ENCODE measurements around the gene ETNK2. TPM values are rescaled to one million over a fixed set of nuclear protein-coding genes. Genes with fewer than 3 reads are reported as not detected.
A peak's percentile ranks its signal among the peaks of the same experiment; 100 is the strongest.

Gene ETNK2
- total and polyA plus RNA-seq, 2 of the 4 experiments (the other 2 are of a cell fraction): 18.9 to 26.0 TPM

GRCh38 chr1:204124639-204125038 is 27.2 kb downstream of the ETNK2 start:
- ChIA-PET POLR2A (ENCODE audit: unreplicated experiment) (no interaction called here), CTCF (interaction anchor here (0.6 to 7.8 kb wide), 2 partner anchors 254 to 1970 kb away, joined by 3 to 95 read pairs; no protein-coding TSS in a partner anchor)
- intact Hi-C loops (cut with micrococcal nuclease): no loop called here
- H3K56ac ChIP-seq (ENCODE audit: extremely low read depth, insufficient read depth, low read length): no peak overlapping the region
- H2AFZ ChIP-seq (replicated peaks; ENCODE audit: low read length, poor library complexity): no peak overlapping the region
- no peak overlapping the region for H3K4ac ChIP-seq (ENCODE audit: low read depth, low read length)
- H3K23ac ChIP-seq (ENCODE audit: low read depth, low read length): no peak overlapping the region
- ATAC-seq (ENCODE audit: low read depth) (no peak), DNase-seq (no peak)
- no peaks in the 10 kb centered on the region for H3K79me1 ChIP-seq (ENCODE audit: low read depth in 1 of 2, low read length in 2 of 2)
- H3K4me3 ChIP-seq (ENCODE audit: insufficient read depth, low read depth, low read length): no peak overlapping the region
- H3K4me2 ChIP-seq (ENCODE audit: low read depth, low read length): no peak overlapping the region
- H3K27me3 ChIP-seq (ENCODE audit: control insufficient read depth, insufficient read depth, low read length): no peaks in the 10 kb centered on the region
- no peak overlapping the region for H4K91ac ChIP-seq (ENCODE audit: insufficient read depth, low read depth, low read length)
- no peak overlapping the region for H3K9ac ChIP-seq (ENCODE audit: low read depth, low read length)
- H4K8ac ChIP-seq (ENCODE audit: low read depth in 2 of 2, low read length in 2 of 2): no peak overlapping the region
- no peak overlapping the region for H2BK5ac ChIP-seq (ENCODE audit: low read depth, low read length, poor library complexity, severe bottlenecking)
- in situ Hi-C loops (cut with MboI; ENCODE audit: low sequenced_read_pairs): loop anchor here (5.0 kb wide), 1 partner anchor 252 kb away; no protein-coding TSS in a partner anchor
- H2BK15ac ChIP-seq (ENCODE audit: low read depth, low read length): no peak overlapping the region
- 96% methylated on average over 9 of the region's 22 CpGs; no CpG with 5 or more reads in 1 of the 2 experiments for WGBS, 2 experiments (ENCODE audit: extremely low coverage in 2 of 2, insufficient read length in 1 of 2)
- no peak overlapping the region for H2BK120ac ChIP-seq (ENCODE audit: low read depth, low read length)
- no peaks in the 10 kb centered on the region for H4K20me1 ChIP-seq (ENCODE audit: insufficient read depth, low read length)
- H4K5ac ChIP-seq (ENCODE audit: low read depth, low read length): no peak overlapping the region
- H3K36me3 ChIP-seq (ENCODE audit: control insufficient read depth, insufficient read depth, low read length): peaks cover 7% of the 10 kb centered on the region
- H2AK5ac ChIP-seq (ENCODE audit: low read depth, low read length): 0 out of 2 replicates have a peak overlapping the region, but pooled peaks have one; percentile 3
- H3K14ac ChIP-seq (replicated peaks; ENCODE audit: low read depth, low read length): no peak overlapping the region
- H3K9me1 ChIP-seq (ENCODE audit: insufficient read depth, low read length): no peaks in the 10 kb centered on the region
- no TSS peak for BruUV-seq (replicated peaks)
- dilution Hi-C loops (cut with HindIII; ENCODE audit: low sequenced_read_pairs, unreplicated experiment): loop anchor here (25.0 kb wide), 1 partner anchor 262 kb away; the partner anchor contains the start of gene SNRPE
- H3K18ac ChIP-seq (ENCODE audit: low read depth, low read length): no peak overlapping the region
- H2BK20ac ChIP-seq (ENCODE audit: low read depth, low read length): no peak overlapping the region
- H2AK9ac ChIP-seq (replicated peaks; ENCODE audit: low read depth, low read length, poor library complexity): peak overlapping the region; percentile 15
- peaks cover 5% of the 10 kb centered on the region; the same call in 1 of the 2 replicates for H3K4me1 ChIP-seq (ENCODE audit: control insufficient read depth, insufficient read depth, low read length)
- H3K9me3 ChIP-seq (ENCODE audit: control insufficient read depth, insufficient read depth, low read length): no peaks in the 10 kb centered on the region
- no peak overlapping the region for H3K27ac ChIP-seq (ENCODE audit: insufficient read depth, low read length)
- TF ChIP-seq BHLHE40 (IDR thresholded peaks at IDR 0.05; ENCODE audit: low read depth, low read length) (no peak), RCOR1 (IDR thresholded peaks at IDR 0.05; ENCODE audit: insufficient replicate concordance, low read length) (no peak), MAFK (IDR thresholded peaks at IDR 0.05; ENCODE audit: low read depth, low read length) (no peak), MXI1 (IDR thresholded peaks at IDR 0.05; ENCODE audit: borderline replicate concordance, low read depth, low read length) (no peak), NFE2L2 (IDR thresholded peaks at IDR 0.05; ENCODE audit: low read depth, low read length) (no peak), POLR2A (IDR thresholded peaks at IDR 0.05; ENCODE audit: low read depth, low read length) (no peak), CEBPB (IDR thresholded peaks at IDR 0.05; ENCODE audit: low read depth, low read length) (no peak), RFX5 (IDR thresholded peaks at IDR 0.05; ENCODE audit: low read depth, low read length) (no peak), RAD21 (IDR thresholded peaks at IDR 0.05; ENCODE audit: low read length) (no peak), FOS (IDR thresholded peaks at IDR 0.05; ENCODE audit: low read depth, low read length) (no peak)
- TF ChIP-seq, protein P1, sequence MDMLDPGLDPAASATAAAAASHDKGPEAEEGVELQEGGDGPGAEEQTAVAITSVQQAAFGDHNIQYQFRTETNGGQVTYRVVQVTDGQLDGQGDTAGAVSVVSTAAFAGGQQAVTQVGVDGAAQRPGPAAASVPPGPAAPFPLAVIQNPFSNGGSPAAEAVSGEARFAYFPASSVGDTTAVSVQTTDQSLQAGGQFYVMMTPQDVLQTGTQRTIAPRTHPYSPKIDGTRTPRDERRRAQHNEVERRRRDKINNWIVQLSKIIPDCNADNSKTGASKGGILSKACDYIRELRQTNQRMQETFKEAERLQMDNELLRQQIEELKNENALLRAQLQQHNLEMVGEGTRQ (IDR thresholded peaks at IDR 0.05; ENCODE audit: low read depth, low read length): no peak
